ENCODE data around the gene YY1.
A peak's percentile ranks its signal among the peaks of the same experiment; 100 is the strongest.

YY1 gene

DNA sequence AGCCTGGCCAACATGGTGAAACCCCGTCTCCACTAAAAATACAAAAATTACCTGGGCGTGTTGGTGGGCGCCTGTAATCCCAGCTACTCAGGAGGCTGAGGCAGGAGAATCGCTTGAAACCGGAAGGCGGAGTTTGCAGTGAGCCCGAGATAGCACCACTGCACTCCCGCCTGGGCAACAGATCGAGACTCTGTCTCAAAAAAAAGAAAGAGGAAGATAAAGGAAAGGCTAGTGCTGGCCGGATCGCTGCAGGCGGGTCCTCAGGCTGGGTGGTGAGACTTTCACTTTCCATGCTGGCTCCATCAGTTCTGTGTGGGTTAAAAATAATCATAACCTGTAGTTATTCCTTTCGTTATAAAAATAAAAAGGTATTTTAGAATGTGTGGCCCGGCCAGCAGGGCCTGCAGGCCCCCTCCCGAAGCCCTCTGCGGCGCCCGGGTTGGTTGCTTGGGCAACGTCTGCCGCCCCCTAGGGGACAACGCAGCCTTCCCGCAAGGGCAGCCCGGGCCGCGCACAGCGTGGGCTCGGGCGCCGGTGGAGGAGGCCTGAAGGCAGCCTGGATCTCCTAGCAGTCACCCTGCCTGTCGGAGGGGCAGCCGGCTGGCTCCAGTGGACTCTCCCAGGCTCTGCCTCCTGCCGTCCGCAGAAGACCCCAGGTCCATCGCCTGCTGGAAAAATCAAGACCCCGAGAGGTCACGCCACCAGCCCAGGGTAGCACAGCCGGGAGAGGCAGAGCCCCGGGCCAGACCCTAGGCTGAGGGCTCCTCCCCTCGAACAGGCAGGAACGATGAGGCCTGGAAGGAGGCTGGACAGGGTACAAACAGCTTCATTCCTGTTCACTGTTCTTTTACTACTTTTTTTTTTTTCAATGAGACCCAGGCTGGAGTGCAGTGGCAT lies 79.2 kb downstream of the YY1 start:
- DNase-seq, result peak; percentile 72 to 78

DNA sequence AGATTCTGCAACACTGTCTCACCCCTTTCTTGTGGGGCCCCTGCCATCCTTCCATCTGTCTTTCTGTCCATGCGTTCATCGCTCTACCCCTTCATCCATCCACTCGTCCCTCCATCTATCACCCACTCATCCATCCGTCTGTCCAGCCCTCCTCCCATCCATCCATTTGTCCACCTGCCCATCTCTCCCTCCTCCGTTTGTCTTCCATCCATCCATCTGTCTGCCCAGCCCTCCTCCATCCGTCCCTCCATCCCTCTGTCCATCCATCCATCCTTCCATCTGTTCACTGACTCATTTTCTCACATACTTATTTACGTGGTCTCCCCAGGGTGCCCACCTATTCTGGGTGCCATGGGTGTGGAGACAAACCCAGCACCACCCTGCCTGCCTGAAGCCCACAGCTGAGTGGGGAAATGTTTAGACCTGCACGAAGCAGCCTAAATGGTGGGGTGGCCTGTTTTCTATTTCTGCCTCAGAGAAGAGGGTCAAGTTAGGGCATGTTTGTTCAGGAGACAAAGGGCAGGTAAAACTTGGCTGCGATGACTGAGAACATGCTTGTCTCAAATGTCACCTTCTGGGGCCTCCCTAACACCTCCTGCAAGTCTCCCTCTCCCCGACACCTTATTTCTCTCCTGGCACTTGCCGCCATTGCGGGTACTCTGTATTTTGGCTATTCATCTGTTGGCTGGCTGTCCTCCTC lies 81.4 kb downstream of the YY1 start:
- DNase-seq, result no peak

- no peak for DNase-seq
Measured at GRCh38 chr14:100321473-100322137, 82.7 kb downstream of the YY1 start.

DNA sequence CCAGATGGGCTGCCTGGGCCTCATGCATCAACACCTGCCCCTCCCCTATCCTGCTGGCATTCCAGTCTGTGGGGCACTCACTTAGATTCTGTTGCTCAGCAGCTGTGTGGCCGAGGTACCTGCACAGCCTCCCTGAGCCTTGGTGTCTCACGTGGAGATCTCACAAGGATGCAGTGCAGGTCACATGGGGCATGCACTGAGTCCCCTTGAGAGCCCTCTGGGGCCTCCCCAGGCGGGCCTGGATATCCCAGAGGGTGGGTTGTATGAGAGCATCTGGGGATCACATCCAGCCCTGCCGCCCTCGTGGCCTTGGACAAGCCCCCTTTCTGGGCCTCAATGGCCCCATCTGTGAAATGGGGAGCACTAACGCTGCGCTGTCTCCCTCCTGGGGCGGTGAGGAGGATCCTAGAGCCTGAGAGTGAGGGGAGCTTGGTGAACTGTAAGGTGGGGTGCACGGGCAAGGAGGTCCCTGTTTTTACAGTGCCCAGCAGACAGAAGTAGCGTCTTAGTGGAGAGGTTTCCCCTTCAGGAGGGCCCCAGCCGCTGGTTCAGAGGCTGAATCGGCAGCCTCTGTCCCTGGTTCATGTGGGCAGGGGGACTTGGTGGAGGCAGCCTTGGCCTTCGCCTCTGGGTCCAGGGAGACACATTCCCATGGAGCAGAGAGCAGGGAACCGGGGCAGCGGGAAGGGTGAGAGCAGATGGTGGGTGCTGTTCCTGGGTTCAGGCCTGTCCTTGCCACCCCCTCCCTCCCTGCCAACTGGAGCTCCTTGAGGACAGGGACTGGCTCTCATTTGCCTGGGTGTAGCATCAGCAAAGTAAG lies 83.4 kb downstream of the YY1 start:
- DNase-seq, result no peak

DNA sequence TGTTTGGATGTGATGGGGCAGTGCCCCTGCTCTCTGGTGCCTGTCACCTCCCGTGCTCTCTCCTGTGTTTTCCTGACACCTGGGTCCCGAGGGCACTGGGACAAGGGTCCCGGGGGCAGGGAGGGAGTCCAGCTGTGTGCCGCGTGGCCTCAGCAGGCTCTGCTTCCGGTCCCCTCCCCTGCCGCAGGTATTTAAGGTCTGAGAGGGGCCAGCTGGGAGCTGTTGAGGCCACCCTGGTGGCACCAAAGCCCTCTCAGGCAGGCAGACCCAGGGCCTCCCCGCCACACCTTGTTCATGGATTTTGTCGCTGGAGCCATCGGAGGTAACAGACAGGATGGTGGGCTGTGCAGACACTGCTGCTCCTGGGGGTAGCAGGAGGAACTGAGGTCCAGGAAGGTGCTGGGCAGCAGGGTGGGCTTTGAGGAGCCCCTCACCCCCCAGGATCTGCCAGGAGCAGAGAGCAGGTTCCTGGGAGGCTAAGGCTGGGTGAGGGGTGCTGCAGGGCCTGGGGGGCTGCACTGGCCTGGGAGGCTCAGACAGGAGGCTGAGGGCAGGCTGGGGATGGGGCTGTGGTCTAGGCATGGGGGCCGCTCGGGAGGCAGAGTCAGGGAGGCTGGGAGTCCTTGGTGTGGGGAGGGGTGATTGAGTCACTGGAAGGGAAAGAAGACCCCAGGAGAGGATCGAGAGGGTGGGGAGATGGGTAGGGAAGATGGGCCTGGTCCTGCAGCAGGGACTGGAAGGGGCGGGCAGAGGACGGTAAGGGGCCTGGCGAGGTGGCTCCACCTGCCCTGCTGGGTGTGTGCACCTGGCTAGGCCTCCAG lies 84.4 kb downstream of the YY1 start, which contains the start of gene SLC25A47:
Gene SLC25A47, plus strand, starts transcription at position 219 of the 821 bp plus-strand sequence. Its CDS starts 76 bp downstream, at position 295.
- no peak for DNase-seq

DNA sequence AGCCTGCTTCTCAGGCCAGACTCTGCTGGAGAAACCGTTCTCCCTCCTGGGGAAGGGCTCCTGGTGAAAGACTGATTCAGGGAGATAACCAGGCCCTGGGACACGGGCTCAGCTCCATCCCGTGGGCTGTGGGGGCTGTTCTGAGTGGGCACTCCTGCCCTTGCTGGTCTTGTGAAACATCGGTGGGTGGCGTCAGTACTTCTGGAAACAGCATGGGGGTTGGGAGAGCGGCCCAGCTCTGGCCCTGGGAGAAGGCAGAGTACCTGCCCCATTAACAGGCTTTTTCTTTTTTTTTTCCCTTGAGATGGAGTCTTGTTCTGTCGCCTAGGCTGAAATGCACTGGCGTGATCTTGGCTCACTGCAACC lies 85.0 kb downstream of the YY1 start:
- no peak for DNase-seq

DNA sequence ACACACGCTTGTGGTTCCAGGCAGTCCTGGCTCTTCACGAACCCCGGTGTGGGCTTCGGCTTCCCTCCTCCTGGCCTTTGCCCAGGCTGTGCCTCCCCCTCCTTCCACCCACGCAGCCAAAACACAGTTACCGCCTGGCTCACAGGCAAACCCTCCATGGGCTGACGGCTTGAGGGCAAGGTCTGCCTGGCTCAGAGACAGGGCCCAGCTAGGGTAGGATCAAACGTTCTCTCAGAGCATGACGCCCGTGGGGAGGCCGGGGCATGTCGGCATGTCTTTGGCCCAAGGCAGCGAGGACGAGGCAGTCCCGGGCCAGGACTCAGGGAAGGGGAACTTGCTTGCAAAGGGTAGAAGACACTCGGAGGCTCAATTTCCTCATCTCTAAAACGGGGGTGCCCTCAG lies 86.3 kb downstream of the YY1 start:
- DNase-seq, result no peak

- DNase-seq, result no peak
Measured at GRCh38 chr14:100325958-100326357, 87.0 kb downstream of the YY1 start.

- DNase-seq, result no peak
Measured at GRCh38 chr14:100327128-100327527, 88.2 kb downstream of the YY1 start.

- no peak for DNase-seq
Measured at GRCh38 chr14:100328495-100329163, 89.7 kb downstream of the YY1 start.

DNA sequence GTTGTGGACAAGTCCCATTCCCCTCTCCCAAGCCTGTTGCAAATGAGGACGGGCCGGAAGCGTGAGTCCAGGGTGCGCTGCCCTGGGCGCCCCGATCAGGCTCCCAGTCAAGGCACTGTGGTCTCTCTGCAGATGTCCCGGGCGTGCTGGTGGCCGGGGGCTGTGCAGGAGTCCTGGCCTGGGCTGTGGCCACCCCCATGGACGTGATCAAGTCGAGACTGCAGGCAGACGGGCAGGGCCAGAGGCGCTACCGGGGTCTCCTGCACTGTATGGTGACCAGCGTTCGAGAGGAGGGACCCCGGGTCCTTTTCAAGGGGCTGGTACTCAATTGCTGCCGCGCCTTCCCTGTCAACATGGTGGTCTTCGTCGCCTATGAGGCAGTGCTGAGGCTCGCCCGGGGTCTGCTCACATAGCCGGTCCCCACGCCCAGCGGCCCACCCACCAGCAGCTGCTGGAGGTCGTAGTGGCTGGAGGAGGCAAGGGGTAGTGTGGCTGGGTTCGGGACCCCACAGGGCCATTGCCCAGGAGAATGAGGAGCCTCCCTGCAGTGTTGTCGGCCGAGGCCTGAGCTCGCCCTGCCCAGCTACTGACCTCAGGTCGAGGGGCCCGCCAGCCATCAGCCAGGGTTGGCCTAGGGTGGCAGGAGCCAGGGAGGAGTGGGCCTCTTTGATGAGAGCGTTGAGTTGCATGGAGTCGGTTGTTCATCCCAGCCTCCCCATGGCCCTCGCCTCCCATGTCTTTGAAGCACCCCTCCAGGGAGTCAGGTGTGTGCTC lies 90.5 kb downstream of the YY1 start:
- no peak for DNase-seq

GRCh38 chr14:100330007-100330344 lies 91.0 kb downstream of the YY1 start:
- DNase-seq, result no peak

DNA sequence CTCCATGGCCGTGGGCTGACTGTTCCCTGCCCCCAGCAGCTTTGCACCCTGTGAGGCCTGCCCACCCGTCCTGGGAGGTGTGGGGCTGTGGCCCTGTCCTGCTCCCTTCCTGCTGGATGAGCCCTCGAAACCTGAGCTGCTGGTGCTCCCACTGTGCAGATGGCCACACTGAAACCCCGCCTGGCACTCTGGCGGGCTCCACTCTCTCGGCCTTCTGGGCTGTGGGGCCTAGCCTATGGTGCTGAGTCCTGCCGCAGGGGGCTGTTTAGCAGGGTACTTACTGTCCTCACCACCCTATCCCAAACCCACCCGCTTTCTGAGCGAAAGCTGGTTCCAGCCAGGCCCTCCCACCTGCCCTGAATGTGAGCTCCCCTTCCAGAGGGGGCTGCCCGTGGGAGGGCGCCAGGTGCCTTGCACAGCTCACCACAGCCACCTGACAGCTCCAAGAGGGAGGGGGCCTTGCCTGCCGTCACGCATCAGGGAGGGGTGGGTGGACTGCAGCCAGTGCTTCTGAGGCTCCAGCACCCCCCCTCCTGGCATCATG lies 91.5 kb downstream of the YY1 start:
- no peak for DNase-seq

DNA sequence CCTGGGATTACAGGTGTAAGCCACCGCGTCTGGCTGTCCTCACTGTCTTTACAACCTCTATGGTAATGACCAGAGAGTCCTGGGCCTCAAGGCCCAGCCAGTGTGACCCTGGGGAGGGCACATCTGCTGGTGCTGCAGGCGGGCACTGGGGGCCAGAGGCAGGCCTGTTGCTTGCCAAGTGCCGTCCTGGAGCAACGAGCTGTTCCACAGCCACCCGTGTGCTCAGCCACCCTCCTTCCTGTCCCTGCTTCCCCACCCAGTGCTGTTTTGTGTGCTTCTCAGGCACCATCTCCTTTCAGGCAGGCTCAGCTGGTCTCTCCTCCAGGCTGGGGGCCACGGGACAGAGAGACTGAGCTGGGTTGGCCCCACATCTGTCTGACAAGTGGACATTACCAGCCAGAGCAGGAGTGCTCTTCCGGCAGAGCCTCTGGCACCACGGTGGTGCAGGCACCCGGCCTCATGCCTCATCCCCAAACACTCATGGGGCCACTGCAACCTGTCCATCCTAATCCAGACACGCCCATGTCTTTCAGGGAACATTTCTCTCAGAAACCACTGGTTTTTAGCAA lies 93.2 kb downstream of the YY1 start:
- DNase-seq, result no peak
